PC-9 (cell line): Measurements from ENCODE around the gene AKAP12. TPM values are rescaled to one million over a fixed set of nuclear protein-coding genes. Genes with fewer than 3 reads are reported as not detected.

ENCODE experiments used
- BruUV-seq: library from RNA; stranded (reverse); fragments of 400-500 nt; replicated peaks from 2 replicates; lab custom pipeline; 2021; lab: Mats Ljungman, UMichigan
- CTCF ChIA-PET: fragments of 300-600 bp; sonication (Branson Sonifier 250); formaldehyde crosslinking; loops from one replicate; lab custom pipeline; 2022; ENCODE audit warnings: antibody characterized with exemption; lab: Charles Lee
- POLR2A ChIA-PET: fragments of 300-600 bp; sonication (Branson Sonifier 250); formaldehyde crosslinking; loops from one replicate; lab custom pipeline; 2022; ENCODE audit warnings: antibody characterized with exemption; ENCODE audit not compliant: unreplicated experiment; lab: Charles Lee
- DNase-seq, 2 experiments: peaks; one replicate each; pipeline versions ENCODE4 v3.0.0 to v3.0.0-alpha.2; 2015 to 2022; ENCODE audit warnings: mixed read lengths in 1 of 2
- H2AFZ ChIP-seq: fragments of 200-600 bp; sonication (generic); 2 replicates; pipeline ENCODE4 v1.8.1; 2017; ENCODE audit warnings: antibody characterized with exemption
- H3F3A ChIP-seq: fragments of 200-600 bp; sonication (generic); 2 replicates; pipeline ENCODE4 v1.8.1; 2017; ENCODE audit warnings: antibody characterized with exemption, mild to moderate bottlenecking, low read depth; ENCODE audit not compliant: insufficient read depth
- H3K27ac ChIP-seq: fragments of 200-600 bp; sonication (generic); 2 replicates; pipeline ENCODE4 v1.6.1; 2016; ENCODE audit warnings: mixed run types
- H3K27me3 ChIP-seq: fragments of 200-600 bp; sonication (generic); 2 replicates; pipeline ENCODE4 v1.6.1; 2016; ENCODE audit warnings: low read depth, mixed run types; ENCODE audit not compliant: insufficient read depth
- H3K36me3 ChIP-seq: fragments of 200-600 bp; sonication (generic); 2 replicates; pipeline ENCODE4 v1.6.1; 2016; ENCODE audit warnings: low read depth, mixed run types
- H3K4me1 ChIP-seq: fragments of 200-600 bp; sonication (generic); replicated peaks from 2 replicates; pipeline ENCODE4 v1.6.1; 2016; ENCODE audit warnings: mixed run types; ENCODE audit not compliant: insufficient read depth
- H3K4me2 ChIP-seq: fragments of 200-600 bp; sonication (generic); 2 replicates; pipeline ENCODE4 v1.6.1; 2017; ENCODE audit warnings: mixed run types
- H3K4me3 ChIP-seq: fragments of 200-600 bp; sonication (generic); 2 replicates; pipeline ENCODE4 v1.6.1; 2016; ENCODE audit warnings: mixed run types
- H3K79me2 ChIP-seq: fragments of 200-600 bp; sonication (generic); 2 replicates; pipeline ENCODE4 v1.6.1; 2017; ENCODE audit warnings: low read depth, mixed run types
- H3K9me2 ChIP-seq: fragments of 200-600 bp; sonication (generic); 2 replicates; pipeline ENCODE4 v1.8.1; 2017; ENCODE audit warnings: mild to moderate bottlenecking; ENCODE audit not compliant: insufficient read depth
- H3K9me3 ChIP-seq: fragments of 200-600 bp; sonication (generic); 2 replicates; pipeline ENCODE4 v1.8.1; 2016; ENCODE audit warnings: low read depth; ENCODE audit not compliant: insufficient read depth
- H4K20me1 ChIP-seq: fragments of 200-600 bp; sonication (generic); 2 replicates; pipeline ENCODE4 v1.8.1; 2017; ENCODE audit not compliant: insufficient read depth
- CTCF ChIP-seq: fragments of 200-600 bp; sonication (generic); conservative IDR thresholded peaks from 2 replicates; pipeline ENCODE4 v1.6.1; 2017; ENCODE audit warnings: mixed run types, antibody characterized with exemption, mild to moderate bottlenecking, moderate library complexity
- EZH2 ChIP-seq: fragments of 200-600 bp; sonication (generic); IDR thresholded peaks from 2 replicates; pipeline ENCODE4 v1.8.0; 2017; ENCODE audit warnings: antibody characterized with exemption, low read depth
- intact Hi-C: fragments of 100-400 bp; cut with micrococcal nuclease; formaldehyde crosslinking; loops from one replicate; pipeline ENCODE4 v1.10.0; 2022; ENCODE audit not compliant: unreplicated experiment
- total RNA-seq: library from RNA; stranded (reverse); gene quantifications from 2 replicates; pipeline ENCODE4 v1.2.3, GENCODE V29; 2021

AKAP12 gene
- total RNA-seq, 1 experiment from 2014 or later: 12.6 TPM

- ChIA-PET CTCF (interaction anchor here (1.1 kb wide), 1 partner anchor 14 kb away, joined by 3 read pairs; no protein-coding TSS in a partner anchor), POLR2A (interaction anchor here (0.7 kb wide), 1 partner anchor 86 kb away, joined by 7 read pairs; no protein-coding TSS in a partner anchor)
- H3K4me3 ChIP-seq: no peak overlapping the region
- H3K4me2 ChIP-seq: no peak overlapping the region
- no peaks in the 10 kb centered on the region for H4K20me1 ChIP-seq
- H3K9me2 ChIP-seq: no peaks in the 10 kb centered on the region
- BruUV-seq: no TSS peak
- no peak overlapping the region for H3K27ac ChIP-seq
- no peak overlapping the region for H2AFZ ChIP-seq
- TF ChIP-seq CTCF (no peak), EZH2 (no peak)
- no peaks in the 10 kb centered on the region for H3K79me2 ChIP-seq
- H3K9me3 ChIP-seq: peaks cover 7% of the 10 kb centered on the region; the same call in 1 of the 2 replicates
- peaks cover 4% of the 10 kb centered on the region; the same call in 1 of the 2 replicates for H3K36me3 ChIP-seq
- no peaks in the 10 kb centered on the region for H3K27me3 ChIP-seq
- H3K4me1 ChIP-seq: no peaks in the 10 kb centered on the region
- DNase-seq: no peak
- H3F3A ChIP-seq: peaks cover 14% of the 10 kb centered on the region; the same call in 1 of the 2 replicates
- intact Hi-C loops: no loop called here
Measured at GRCh38 chr6:151350442-151351145, 110.8 kb downstream of the AKAP12 start.

- no peaks in the 10 kb centered on the region for H4K20me1 ChIP-seq
- intact Hi-C loops: no loop called here
- peaks cover 14% of the 10 kb centered on the region; the same call in 1 of the 2 replicates for H3F3A ChIP-seq
- H3K4me1 ChIP-seq: no peaks in the 10 kb centered on the region
- H3K79me2 ChIP-seq: no peaks in the 10 kb centered on the region
- no peak overlapping the region for H2AFZ ChIP-seq
- ChIA-PET POLR2A (interaction anchor here (0.5 to 0.7 kb wide), 2 partner anchors 86 to 107 kb away, joined by 4 to 7 read pairs; no protein-coding TSS in a partner anchor), CTCF (interaction anchor here (1.1 kb wide), 1 partner anchor 15 kb away, joined by 3 read pairs; no protein-coding TSS in a partner anchor)
- no peak for DNase-seq
- H3K27me3 ChIP-seq: no peaks in the 10 kb centered on the region
- no TSS peak for BruUV-seq
- H3K36me3 ChIP-seq: peaks cover 4% of the 10 kb centered on the region; the same call in 1 of the 2 replicates
- H3K27ac ChIP-seq: no peak overlapping the region
- TF ChIP-seq CTCF (no peak), EZH2 (no peak)
- H3K4me3 ChIP-seq: no peak overlapping the region
- H3K9me2 ChIP-seq: no peaks in the 10 kb centered on the region
- no peak overlapping the region for H3K4me2 ChIP-seq
- H3K9me3 ChIP-seq: peaks cover 7% of the 10 kb centered on the region; the same call in 1 of the 2 replicates
Measured at GRCh38 chr6:151351146-151351700, 111.5 kb downstream of the AKAP12 start.

GRCh38 chr6:151351731-151352130, 112.0 kb downstream of the AKAP12 start:
- intact Hi-C loops: no loop called here
- no peaks in the 10 kb centered on the region for H4K20me1 ChIP-seq
- no peaks in the 10 kb centered on the region for H3K4me1 ChIP-seq
- no peak overlapping the region for H2AFZ ChIP-seq
- H3K4me2 ChIP-seq: no peak overlapping the region
- H3K36me3 ChIP-seq: peaks cover 6% of the 10 kb centered on the region; the same call in 1 of the 2 replicates
- H3K79me2 ChIP-seq: no peaks in the 10 kb centered on the region
- no peak for DNase-seq
- peaks cover 7% of the 10 kb centered on the region; the same call in 1 of the 2 replicates for H3K9me3 ChIP-seq
- ChIA-PET CTCF (no interaction called here), POLR2A (interaction anchor here (0.5 kb wide), 1 partner anchor 106 kb away, joined by 4 read pairs; no protein-coding TSS in a partner anchor)
- no peaks in the 10 kb centered on the region for H3K27me3 ChIP-seq
- no peak for TF ChIP-seq CTCF
- no peak for TF ChIP-seq EZH2
- H3K9me2 ChIP-seq: no peaks in the 10 kb centered on the region
- no peak overlapping the region for H3K27ac ChIP-seq
- no peak overlapping the region for H3K4me3 ChIP-seq
- H3F3A ChIP-seq: peaks cover 15% of the 10 kb centered on the region; the same call in 1 of the 2 replicates
- BruUV-seq: no TSS peak
